K562 (cell line): ENCODE results near the gene LMBR1. TPM values are rescaled to one million over a fixed set of nuclear protein-coding genes. Genes with fewer than 3 reads are reported as not detected.
A peak's percentile ranks its signal among the peaks of the same experiment; 100 is the strongest.

Source experiments
- ATAC-seq: fragments of 200-7000 bp; cut with Tn5 transposase; 3 replicates; pipeline ENCODE4 v1.9.1; 2020; ENCODE audit warnings: moderate library complexity
- BruUV-seq: library from RNA; stranded (reverse); fragments of 400-500 nt; replicated peaks from 2 replicates; lab custom pipeline; 2021; lab: Mats Ljungman, UMichigan
- CTCF ChIA-PET: fragments of 300-600 bp; formaldehyde crosslinking; extraction: SDS; loops from one replicate; lab custom pipeline; 2021; ENCODE audit warnings: low intra/inter-chr PET ratio; lab: Yijun Ruan, JAX
- POLR2A ChIA-PET: fragments of 300-600, 350-650 bp; sonication (Branson Sonifier 250); formaldehyde crosslinking; extraction: SDS; loops from one replicate; lab custom pipeline; 2021; ENCODE audit warnings: antibody characterized with exemption, inconsistent platforms; lab: Yijun Ruan, JAX
- DNase-seq, 4 experiments: peaks; one replicate each; pipeline versions ENCODE4 v3.0.0 to v3.0.0-alpha.2; 2011 to 2018; ENCODE audit warnings: low spot score in 3 of 4, mixed read lengths in 3 of 4; ENCODE audit errors: extremely low read depth in 1 of 4
- FAIRE-seq: peaks from 2 replicates; lab custom pipeline; 2011; peaks lifted over from hg19 to GRCh38; lab: Jason Lieb, UNC
- H2AFZ ChIP-seq: 2 replicates; pipeline ENCODE4 v1.6.0; 2011; ENCODE audit warnings: low read depth, low read length, control low read depth, inconsistent platforms
- H3K27ac ChIP-seq: fragments of 200-600 bp; 3 replicates; pipeline ENCODE4 v1.8.0; 2011; ENCODE audit warnings: low read depth, mild to moderate bottlenecking, control low read depth, inconsistent platforms, low read length, moderate library complexity, mixed read lengths; ENCODE audit errors: extremely low read depth
- H3K27me3 ChIP-seq, 2 experiments: fragments of 300-600 bp in 1 of 2; 2 replicates in 1 of 2; 3 replicates in 1 of 2; pipeline versions ENCODE4 v1.6.0 to v1.8.0; 2011; ENCODE audit warnings: inconsistent platforms in 2 of 2, low read length in 2 of 2, mild to moderate bottlenecking in 1 of 2, mixed read lengths in 1 of 2, moderate library complexity in 1 of 2; ENCODE audit not compliant: control insufficient read depth in 2 of 2, insufficient read depth in 2 of 2
- H3K36me3 ChIP-seq: fragments of 300-600 bp; 3 replicates; pipeline ENCODE4 v1.8.0; 2011; ENCODE audit warnings: mild to moderate bottlenecking, low read length, inconsistent platforms; ENCODE audit not compliant: control insufficient read depth, insufficient read depth
- H3K4me1 ChIP-seq, 2 experiments: fragments of 200-600 bp in 1 of 2; replicated peaks in 1 of 2; 2 replicates in 1 of 2; 3 replicates in 1 of 2; pipeline versions ENCODE4 v1.5.1 to v1.8.0; 2011; ENCODE audit warnings: inconsistent platforms in 2 of 2, low read length in 2 of 2, mild to moderate bottlenecking in 1 of 2, mixed read lengths in 1 of 2, moderate library complexity in 1 of 2; ENCODE audit not compliant: control insufficient read depth in 2 of 2, insufficient read depth in 2 of 2
- H3K4me2 ChIP-seq: 2 replicates; pipeline ENCODE4 v1.6.1; 2011; ENCODE audit warnings: low read length, control low read depth, inconsistent platforms, mixed read lengths; ENCODE audit not compliant: insufficient read depth
- H3K4me3 ChIP-seq: fragments of 200-600 bp; sonication (generic), shearing (Covaris generic); 2 replicates; pipeline ENCODE4 v1.5.1; 2016; ENCODE audit warnings: control low read depth, inconsistent platforms
- H3K79me2 ChIP-seq: fragments of 200-600 bp; 3 replicates; pipeline ENCODE4 v1.8.0; 2011; ENCODE audit warnings: low read length, inconsistent platforms; ENCODE audit not compliant: control insufficient read depth, insufficient read depth
- H3K9ac ChIP-seq, 2 experiments: 2 replicates each; pipeline versions ENCODE4 v1.6.0 to v1.6.1; 2011; ENCODE audit warnings: low read depth in 2 of 2, low read length in 2 of 2, control low read depth in 1 of 2, inconsistent platforms in 1 of 2, mild to moderate bottlenecking in 1 of 2, mixed read lengths in 1 of 2; ENCODE audit not compliant: insufficient read depth in 1 of 2
- H3K9me1 ChIP-seq: one replicate; pipeline ENCODE4 v1.6.0; 2011; ENCODE audit warnings: inconsistent platforms, mild to moderate bottlenecking, low read length, moderate library complexity; ENCODE audit not compliant: control insufficient read depth, insufficient read depth
- H3K9me3 ChIP-seq: replicated peaks from 2 replicates; pipeline ENCODE4 v1.5.1; 2011; ENCODE audit warnings: low read depth, low read length, inconsistent platforms; ENCODE audit not compliant: control insufficient read depth, insufficient read depth
- H4K20me1 ChIP-seq: replicated peaks from 2 replicates; pipeline ENCODE4 v1.6.1; 2011; ENCODE audit warnings: low read length, inconsistent platforms, mixed read lengths; ENCODE audit not compliant: control insufficient read depth, insufficient read depth
- KAT8 ChIP-seq: fragments of 450-650 bp; IDR thresholded peaks from 2 replicates; pipeline ENCODE4 v1.6.1; 2016; ENCODE audit warnings: low read depth, mild to moderate bottlenecking
- MAZ ChIP-seq, 2 experiments: fragments of 450-650 bp in 1 of 2; sonication (generic) in 1 of 2; formaldehyde crosslinking; IDR thresholded peaks in 1 of 2; conservative IDR thresholded peaks in 1 of 2; 2 replicates each; pipeline versions ENCODE4 v1.4.0 to v1.5.0; 2020; ENCODE audit warnings: mild to moderate bottlenecking in 1 of 2, missing genetic modification reagents in 1 of 2
- MED1 ChIP-seq: sonication (generic); formaldehyde crosslinking; IDR thresholded peaks from 2 replicates; pipeline ENCODE4 v1.8.1; 2023; ENCODE audit warnings: missing genetic modification reagents, borderline replicate concordance
- MYNN ChIP-seq, 2 experiments: sonication (generic); formaldehyde crosslinking in 1 of 2; IDR thresholded peaks; 2 replicates each; pipeline versions ENCODE4 v1.5.0 to v1.6.1; 2016 to 2020; ENCODE audit warnings: antibody characterized with exemption in 1 of 2, missing genetic modification reagents in 1 of 2
- ZBTB7A ChIP-seq: IDR thresholded peaks from 2 replicates; pipeline ENCODE4 v1.6.1; 2011; ENCODE audit warnings: low read depth, mild to moderate bottlenecking, low read length, moderate library complexity, borderline replicate concordance; ENCODE audit not compliant: control insufficient read depth
- ZNF311 ChIP-seq: fragments of 250-450 bp; sonication (Bioruptor Pico); IDR thresholded peaks from 2 replicates; pipeline ENCODE4 v1.4.0; 2020; ENCODE audit warnings: mild to moderate bottlenecking, moderate library complexity
- ZSCAN32 ChIP-seq: fragments of 450-650 bp; formaldehyde crosslinking; IDR thresholded peaks from 2 replicates; pipeline ENCODE4 v1.4.0; 2020; ENCODE audit warnings: mild to moderate bottlenecking, moderate library complexity
- WGBS: fragments of 100-300 bp; shearing (Covaris generic); methylation state at CpG from one replicate; pipeline ENCODE4 v1.1.6; 2016; ENCODE audit warnings: low coverage, mixed read lengths; ENCODE audit not compliant: insufficient coverage; ENCODE audit errors: missing lambda C conversion rate; 5-methylcytosine and 5-hydroxymethylcytosine counted together
- in situ Hi-C: fragments of 300-500 bp; cut with MboI; formaldehyde crosslinking; loops from 4 replicates; pipeline ENCODE4 v1.15.0; 2018; ENCODE audit warnings: inconsistent platforms, mixed read lengths
- intact Hi-C: fragments of 100-400 bp; cut with micrococcal nuclease; formaldehyde crosslinking; loops from 2 replicates; pipeline ENCODE4 v1.14.2; 2022
- polyA plus RNA-seq, 8 experiments: library from polyadenylated mRNA; depleted of rRNA in 4 of 8; stranded (reverse) in 5 of 8; unstranded in 3 of 8; fragments of >200 nt; fragmentation: Nextera tagmentation in 2 of 8; fragmentation: Illumina TruSeq in 1 of 8; extraction: Ambion mirVana in 2 of 8; extraction: Trizol in 1 of 8; gene quantifications; 2 replicates each; pipeline versions ENCODE4 v1.2.1 to v1.2.3, GENCODE V29; 2011 to 2014; ENCODE audit warnings: inconsistent platforms in 1 of 8, missing spikeins in 1 of 8
- total RNA-seq, 7 experiments: library from RNA; depleted of rRNA in 6 of 7; stranded (reverse); fragments of >200 nt in 6 of 7; fragmentation: Illumina TruSeq in 2 of 7; extraction: Trizol in 2 of 7; gene quantifications; 2 replicates each; pipeline versions ENCODE4 v1.2.1 to v1.2.3, GENCODE V29; 2011 to 2021; ENCODE audit warnings: low replicate concordance in 1 of 7
- TF ChIP-seq, protein P1 (sequence below): fragments of 200-600 bp; sonication (generic); IDR thresholded peaks from one replicate; pipeline ENCODE4 v1.6.1; 2012; ENCODE audit warnings: mild to moderate bottlenecking, low read depth, low read length, inconsistent platforms
- TF ChIP-seq, protein P2 (sequence below): fragments of 250-450 bp; sonication (Bioruptor Pico); IDR thresholded peaks from 2 replicates; pipeline ENCODE4 v1.4.0; 2020; ENCODE audit warnings: mild to moderate bottlenecking

The LMBR1 gene
- total and polyA plus RNA-seq, 9 of the 15 experiments (the other 6 are each of a cell fraction or from before 2014, with no cell fraction given) = 7.7 to 90.0 (median 59.9) TPM

DNA sequence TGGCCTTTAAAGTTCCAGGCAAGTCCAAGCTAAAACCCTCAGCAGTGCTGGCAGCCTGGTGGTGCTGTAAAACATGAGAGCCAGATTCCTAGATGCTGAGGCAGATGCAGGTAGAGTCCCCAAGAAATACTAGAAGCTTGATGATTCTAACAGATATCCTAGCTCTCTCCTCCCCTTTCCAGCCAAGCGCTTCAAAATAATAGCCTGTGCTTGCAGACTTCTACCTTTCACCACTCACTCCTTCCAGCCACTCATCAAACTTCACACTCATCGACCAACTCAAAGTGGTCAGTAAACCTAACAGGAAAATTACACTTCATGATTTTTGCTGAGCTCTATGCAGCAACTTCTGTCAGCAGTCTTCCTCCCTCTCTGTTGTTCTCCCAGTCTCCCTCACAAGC, 50.2 kb downstream of the LMBR1 start:
- peak overlapping the region; percentile 37 to 56; a peak in 3 of 4 replicates for H3K9ac ChIP-seq
- intact Hi-C loops (loop anchor here (2.0 kb wide), 1 partner anchor 50 kb away; the partner anchor contains the start of gene LMBR1), in situ Hi-C loops (no loop called here)
- peaks cover 91% of the 10 kb centered on the region for H3K79me2 ChIP-seq
- H3K9me1 ChIP-seq = no peaks in the 10 kb centered on the region
- no peaks in the 10 kb centered on the region for H3K9me3 ChIP-seq
- WGBS = 8% methylated on average over 2 of the region's 2 CpGs
- no peak for FAIRE-seq
- H3K27ac ChIP-seq = peak overlapping the region; percentile 77
- peaks cover 7% of the 10 kb centered on the region; the same call in 2 of the 3 replicates for H3K36me3 ChIP-seq
- peak overlapping the region; percentile 75 for H3K4me2 ChIP-seq
- H4K20me1 ChIP-seq = no peaks in the 10 kb centered on the region
- BruUV-seq = no TSS peak
- peaks cover 27 to 38% of the 10 kb centered on the region in 2 experiments for H3K4me1 ChIP-seq
- H2AFZ ChIP-seq = peak overlapping the region; percentile 47; the same call in 1 of the 2 replicates
- CTCF ChIA-PET = no interaction called here
- POLR2A ChIA-PET = interaction anchor here (0.5 to 2.3 kb wide), 15 partner anchors 9 to 322 kb away, joined by 3 to 21 read pairs (median 3); partner anchors contain the start of gene MNX1
- ATAC-seq = peak; percentile 82
- no peaks in the 10 kb centered on the region for H3K27me3 ChIP-seq
- 0 out of 2 replicates have a peak overlapping the region, but pooled peaks have one; percentile 1 for H3K4me3 ChIP-seq
- peak; percentile 33 to 64 (median 55) for DNase-seq
- TF ChIP-seq MYNN (IDR thresholded peaks at IDR 0.05) (peak; percentile 100), MYNN (CRISPR knock-in tag; IDR thresholded peaks at IDR 0.05) (peak; percentile 97), KAT8 (no peak), MED1 (CRISPR knock-in tag) (no peak), ZBTB7A (no peak), ZNF311 (CRISPR knock-in tag) (no peak), MAZ (CRISPR knock-in tag; conservative IDR thresholded peaks at IDR 0.05 in 1 of 2, IDR thresholded peaks at IDR 0.05 in 1 of 2) (0 out of 4 replicates have a peak, but pooled peaks of 1 of the 2 experiments have one; percentile 8), ZSCAN32 (CRISPR knock-in tag) (no peak)
- TF ChIP-seq, protein P1, sequence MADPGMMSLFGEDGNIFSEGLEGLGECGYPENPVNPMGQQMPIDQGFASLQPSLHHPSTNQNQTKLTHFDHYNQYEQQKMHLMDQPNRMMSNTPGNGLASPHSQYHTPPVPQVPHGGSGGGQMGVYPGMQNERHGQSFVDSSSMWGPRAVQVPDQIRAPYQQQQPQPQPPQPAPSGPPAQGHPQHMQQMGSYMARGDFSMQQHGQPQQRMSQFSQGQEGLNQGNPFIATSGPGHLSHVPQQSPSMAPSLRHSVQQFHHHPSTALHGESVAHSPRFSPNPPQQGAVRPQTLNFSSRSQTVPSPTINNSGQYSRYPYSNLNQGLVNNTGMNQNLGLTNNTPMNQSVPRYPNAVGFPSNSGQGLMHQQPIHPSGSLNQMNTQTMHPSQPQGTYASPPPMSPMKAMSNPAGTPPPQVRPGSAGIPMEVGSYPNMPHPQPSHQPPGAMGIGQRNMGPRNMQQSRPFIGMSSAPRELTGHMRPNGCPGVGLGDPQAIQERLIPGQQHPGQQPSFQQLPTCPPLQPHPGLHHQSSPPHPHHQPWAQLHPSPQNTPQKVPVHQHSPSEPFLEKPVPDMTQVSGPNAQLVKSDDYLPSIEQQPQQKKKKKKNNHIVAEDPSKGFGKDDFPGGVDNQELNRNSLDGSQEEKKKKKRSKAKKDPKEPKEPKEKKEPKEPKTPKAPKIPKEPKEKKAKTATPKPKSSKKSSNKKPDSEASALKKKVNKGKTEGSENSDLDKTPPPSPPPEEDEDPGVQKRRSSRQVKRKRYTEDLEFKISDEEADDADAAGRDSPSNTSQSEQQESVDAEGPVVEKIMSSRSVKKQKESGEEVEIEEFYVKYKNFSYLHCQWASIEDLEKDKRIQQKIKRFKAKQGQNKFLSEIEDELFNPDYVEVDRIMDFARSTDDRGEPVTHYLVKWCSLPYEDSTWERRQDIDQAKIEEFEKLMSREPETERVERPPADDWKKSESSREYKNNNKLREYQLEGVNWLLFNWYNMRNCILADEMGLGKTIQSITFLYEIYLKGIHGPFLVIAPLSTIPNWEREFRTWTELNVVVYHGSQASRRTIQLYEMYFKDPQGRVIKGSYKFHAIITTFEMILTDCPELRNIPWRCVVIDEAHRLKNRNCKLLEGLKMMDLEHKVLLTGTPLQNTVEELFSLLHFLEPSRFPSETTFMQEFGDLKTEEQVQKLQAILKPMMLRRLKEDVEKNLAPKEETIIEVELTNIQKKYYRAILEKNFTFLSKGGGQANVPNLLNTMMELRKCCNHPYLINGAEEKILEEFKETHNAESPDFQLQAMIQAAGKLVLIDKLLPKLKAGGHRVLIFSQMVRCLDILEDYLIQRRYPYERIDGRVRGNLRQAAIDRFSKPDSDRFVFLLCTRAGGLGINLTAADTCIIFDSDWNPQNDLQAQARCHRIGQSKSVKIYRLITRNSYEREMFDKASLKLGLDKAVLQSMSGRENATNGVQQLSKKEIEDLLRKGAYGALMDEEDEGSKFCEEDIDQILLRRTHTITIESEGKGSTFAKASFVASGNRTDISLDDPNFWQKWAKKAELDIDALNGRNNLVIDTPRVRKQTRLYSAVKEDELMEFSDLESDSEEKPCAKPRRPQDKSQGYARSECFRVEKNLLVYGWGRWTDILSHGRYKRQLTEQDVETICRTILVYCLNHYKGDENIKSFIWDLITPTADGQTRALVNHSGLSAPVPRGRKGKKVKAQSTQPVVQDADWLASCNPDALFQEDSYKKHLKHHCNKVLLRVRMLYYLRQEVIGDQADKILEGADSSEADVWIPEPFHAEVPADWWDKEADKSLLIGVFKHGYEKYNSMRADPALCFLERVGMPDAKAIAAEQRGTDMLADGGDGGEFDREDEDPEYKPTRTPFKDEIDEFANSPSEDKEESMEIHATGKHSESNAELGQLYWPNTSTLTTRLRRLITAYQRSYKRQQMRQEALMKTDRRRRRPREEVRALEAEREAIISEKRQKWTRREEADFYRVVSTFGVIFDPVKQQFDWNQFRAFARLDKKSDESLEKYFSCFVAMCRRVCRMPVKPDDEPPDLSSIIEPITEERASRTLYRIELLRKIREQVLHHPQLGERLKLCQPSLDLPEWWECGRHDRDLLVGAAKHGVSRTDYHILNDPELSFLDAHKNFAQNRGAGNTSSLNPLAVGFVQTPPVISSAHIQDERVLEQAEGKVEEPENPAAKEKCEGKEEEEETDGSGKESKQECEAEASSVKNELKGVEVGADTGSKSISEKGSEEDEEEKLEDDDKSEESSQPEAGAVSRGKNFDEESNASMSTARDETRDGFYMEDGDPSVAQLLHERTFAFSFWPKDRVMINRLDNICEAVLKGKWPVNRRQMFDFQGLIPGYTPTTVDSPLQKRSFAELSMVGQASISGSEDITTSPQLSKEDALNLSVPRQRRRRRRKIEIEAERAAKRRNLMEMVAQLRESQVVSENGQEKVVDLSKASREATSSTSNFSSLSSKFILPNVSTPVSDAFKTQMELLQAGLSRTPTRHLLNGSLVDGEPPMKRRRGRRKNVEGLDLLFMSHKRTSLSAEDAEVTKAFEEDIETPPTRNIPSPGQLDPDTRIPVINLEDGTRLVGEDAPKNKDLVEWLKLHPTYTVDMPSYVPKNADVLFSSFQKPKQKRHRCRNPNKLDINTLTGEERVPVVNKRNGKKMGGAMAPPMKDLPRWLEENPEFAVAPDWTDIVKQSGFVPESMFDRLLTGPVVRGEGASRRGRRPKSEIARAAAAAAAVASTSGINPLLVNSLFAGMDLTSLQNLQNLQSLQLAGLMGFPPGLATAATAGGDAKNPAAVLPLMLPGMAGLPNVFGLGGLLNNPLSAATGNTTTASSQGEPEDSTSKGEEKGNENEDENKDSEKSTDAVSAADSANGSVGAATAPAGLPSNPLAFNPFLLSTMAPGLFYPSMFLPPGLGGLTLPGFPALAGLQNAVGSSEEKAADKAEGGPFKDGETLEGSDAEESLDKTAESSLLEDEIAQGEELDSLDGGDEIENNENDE = no peak
- TF ChIP-seq, protein P2, sequence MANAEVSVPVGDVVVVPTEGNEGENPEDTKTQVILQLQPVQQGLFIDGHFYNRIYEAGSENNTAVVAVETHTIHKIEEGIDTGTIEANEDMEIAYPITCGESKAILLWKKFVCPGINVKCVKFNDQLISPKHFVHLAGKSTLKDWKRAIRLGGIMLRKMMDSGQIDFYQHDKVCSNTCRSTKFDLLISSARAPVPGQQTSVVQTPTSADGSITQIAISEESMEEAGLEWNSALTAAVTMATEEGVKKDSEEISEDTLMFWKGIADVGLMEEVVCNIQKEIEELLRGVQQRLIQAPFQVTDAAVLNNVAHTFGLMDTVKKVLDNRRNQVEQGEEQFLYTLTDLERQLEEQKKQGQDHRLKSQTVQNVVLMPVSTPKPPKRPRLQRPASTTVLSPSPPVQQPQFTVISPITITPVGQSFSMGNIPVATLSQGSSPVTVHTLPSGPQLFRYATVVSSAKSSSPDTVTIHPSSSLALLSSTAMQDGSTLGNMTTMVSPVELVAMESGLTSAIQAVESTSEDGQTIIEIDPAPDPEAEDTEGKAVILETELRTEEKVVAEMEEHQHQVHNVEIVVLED (CRISPR knock-in tag) = no peak
